NT2/D1 (cell line): ENCODE data around the gene PALLD.

Experiments
- SUZ12 ChIP-seq: IDR thresholded peaks from 2 replicates; pipeline ENCODE4 v1.6.1; 2011; ENCODE audit not compliant: insufficient read length, insufficient read depth; ENCODE audit errors: extremely low read depth
- YY1 ChIP-seq: IDR thresholded peaks from 2 replicates; pipeline ENCODE4 v1.6.1; 2011; ENCODE audit not compliant: insufficient read length, insufficient read depth
- ZNF274 ChIP-seq: IDR thresholded peaks from 2 replicates; pipeline ENCODE4 v1.6.1; 2011; ENCODE audit warnings: mild to moderate bottlenecking, low read depth, low read length

GRCh38 chr4:168920441-168921065 lies 423.7 kb downstream of the PALLD start:
- TF ChIP-seq ZNF274 = no peak
- no peak for TF ChIP-seq YY1
- no peak for TF ChIP-seq SUZ12
